Hematopoietic multipotent progenitor cell treated with erythropoietin and hydrocortisone succinate and interleukin-3 and kit ligand, for 15 days (in vitro differentiated cells): ENCODE measurements around the gene MROH7.
"Not testable (repeated sequence)": the region's sequence is repeated elsewhere in the genome, so short reads cannot be mapped to it uniquely, and the experiment has no call there.

ENCODE experiments used
- DNase-seq: peaks from one replicate; pipeline ENCODE4 v3.0.0-alpha.2; 2015; ENCODE audit warnings: low spot score

Gene MROH7

GRCh38 chr1:54610048-54610447 is 31.5 kb upstream of the MROH7 start:
- no peak for DNase-seq

GRCh38 chr1:54610601-54611580 is 30.7 kb upstream of the MROH7 start:
- no peak for DNase-seq

- no peak for DNase-seq
Measured at GRCh38 chr1:54611621-54612020, 30.0 kb upstream of the MROH7 start.

- no peak for DNase-seq
Measured at GRCh38 chr1:54614024-54614423, 27.6 kb upstream of the MROH7 start.

GRCh38 chr1:54614563-54614962 is 27.0 kb upstream of the MROH7 start:
- no peak for DNase-seq

- no peak for DNase-seq
Measured at GRCh38 chr1:54615531-54616279, 25.9 kb upstream of the MROH7 start.

GRCh38 chr1:54619749-54620148 is 21.8 kb upstream of the MROH7 start:
- no peak for DNase-seq

- DNase-seq, result no peak
Measured at GRCh38 chr1:54623216-54624007, 18.2 kb upstream of the MROH7 start, which contains the start of gene FAM151A. Gene FAM151A, minus strand, starts transcription at chr1:54623525. Its CDS starts 130 bp downstream, at chr1:54623395.

GRCh38 chr1:54624466-54625464 is 16.8 kb upstream of the MROH7 start:
- no peak for DNase-seq

- DNase-seq, result no peak
Measured at GRCh38 chr1:54627196-54627595, 14.4 kb upstream of the MROH7 start.

GRCh38 chr1:54635804-54636203 is 5.8 kb upstream of the MROH7 start:
- not testable (repeated sequence) for DNase-seq

- not testable (repeated sequence) for DNase-seq
Measured at GRCh38 chr1:54636461-54637446, 4.8 kb upstream of the MROH7 start.

- no peak for DNase-seq
Measured at GRCh38 chr1:54640361-54640760, 1.2 kb upstream of the MROH7 start.

- no peak for DNase-seq
Measured at GRCh38 chr1:54643736-54644135, 2.1 kb downstream of the MROH7 start.

- DNase-seq, result no peak
Measured at GRCh38 chr1:54645806-54646676, 4.5 kb downstream of the MROH7 start.

GRCh38 chr1:54649130-54649898 is 7.7 kb downstream of the MROH7 start:
- no peak for DNase-seq

GRCh38 chr1:54649921-54650320 is 8.3 kb downstream of the MROH7 start:
- no peak for DNase-seq

- no peak for DNase-seq
Measured at GRCh38 chr1:54650417-54650816, 8.8 kb downstream of the MROH7 start.
